ENCODE data around the gene CCDC97. TPM values are rescaled to one million over a fixed set of nuclear protein-coding genes. Genes with fewer than 3 reads are reported as not detected.
A peak's percentile ranks its signal among the peaks of the same experiment; 100 is the strongest.

The CCDC97 gene
- total RNA-seq, 1 experiment from 2014 or later = 31.4 TPM

- TF ChIP-seq ZBTB43 (CRISPR knock-in tag; IDR thresholded peaks at IDR 0.05) = no peak
- 0 out of 2 replicates have a peak, but pooled peaks have one; percentile 52 for TF ChIP-seq FOXP4 (CRISPR knock-in tag; IDR thresholded peaks at IDR 0.05)
- no peak for TF ChIP-seq KAT7 (CRISPR knock-in tag; IDR thresholded peaks at IDR 0.05; ENCODE audit: borderline replicate concordance)
- no peak for TF ChIP-seq ZMAT4 (CRISPR knock-in tag; IDR thresholded peaks at IDR 0.05)
- TF ChIP-seq CDX4 (CRISPR knock-in tag; IDR thresholded peaks at IDR 0.05; ENCODE audit: borderline replicate concordance) = no peak
- TF ChIP-seq SMAD3 (CRISPR knock-in tag; IDR thresholded peaks at IDR 0.05; ENCODE audit: borderline replicate concordance) = no peak
- no peak for TF ChIP-seq NR3C1 (CRISPR knock-in tag; conservative IDR thresholded peaks at IDR 0.05; ENCODE audit: low read depth)
- no peak for TF ChIP-seq SMAD4 (CRISPR knock-in tag; IDR thresholded peaks at IDR 0.05)
- TF ChIP-seq PRRX2 (CRISPR knock-in tag; IDR thresholded peaks at IDR 0.05) = no peak
- peak; percentile 82; the same call in 1 of the 2 replicates for TF ChIP-seq HMGXB4 (CRISPR knock-in tag; IDR thresholded peaks at IDR 0.05)
- TF ChIP-seq MLX (CRISPR knock-in tag; IDR thresholded peaks at IDR 0.05) = no peak
- no peak for TF ChIP-seq STAT6 (CRISPR knock-in tag; conservative IDR thresholded peaks at IDR 0.05; ENCODE audit: low read depth)
- TF ChIP-seq NFYB (CRISPR knock-in tag; conservative IDR thresholded peaks at IDR 0.05; ENCODE audit: low read depth) = peak; percentile 94
- TF ChIP-seq JAZF1 (CRISPR knock-in tag; IDR thresholded peaks at IDR 0.05) = no peak
- TF ChIP-seq NFE2L1 (CRISPR knock-in tag; IDR thresholded peaks at IDR 0.05) = peak; percentile 55; the same call in 1 of the 2 replicates
- no peak for TF ChIP-seq IRF2 (CRISPR knock-in tag; IDR thresholded peaks at IDR 0.05; ENCODE audit: borderline replicate concordance, low read depth)
- TF ChIP-seq ZNF532 (CRISPR knock-in tag; IDR thresholded peaks at IDR 0.05; ENCODE audit: borderline replicate concordance) = no peak
- no peak for TF ChIP-seq HMGA2 (CRISPR knock-in tag; IDR thresholded peaks at IDR 0.05)
- no peak for TF ChIP-seq CBFB (CRISPR knock-in tag; IDR thresholded peaks at IDR 0.05; ENCODE audit: low read depth)
- no peak for TF ChIP-seq ZNF512 (CRISPR knock-in tag; IDR thresholded peaks at IDR 0.05; ENCODE audit: borderline replicate concordance)
- TF ChIP-seq RELA (CRISPR knock-in tag; IDR thresholded peaks at IDR 0.05; ENCODE audit: borderline replicate concordance) = no peak
- no peak for TF ChIP-seq GTF2I (CRISPR knock-in tag; conservative IDR thresholded peaks at IDR 0.05)
- TF ChIP-seq SOX15 (CRISPR knock-in tag; IDR thresholded peaks at IDR 0.05) = no peak
These were observed 46.0 kb upstream of the CCDC97 start, which contains the start of gene HNRNPUL1 (continued) for GRCh38 chr19:41263850-41264580.
